NOMO-1 treated with dmso at 0.1 percent for 144 hours (cell line): ENCODE results near the gene ALDOB.

Experiments
- DNase-seq: peaks from one replicate; lab custom pipeline; 2025; ENCODE audit not compliant: unreplicated experiment; lab: John Stamatoyannopoulos, UW

Gene ALDOB

DNA sequence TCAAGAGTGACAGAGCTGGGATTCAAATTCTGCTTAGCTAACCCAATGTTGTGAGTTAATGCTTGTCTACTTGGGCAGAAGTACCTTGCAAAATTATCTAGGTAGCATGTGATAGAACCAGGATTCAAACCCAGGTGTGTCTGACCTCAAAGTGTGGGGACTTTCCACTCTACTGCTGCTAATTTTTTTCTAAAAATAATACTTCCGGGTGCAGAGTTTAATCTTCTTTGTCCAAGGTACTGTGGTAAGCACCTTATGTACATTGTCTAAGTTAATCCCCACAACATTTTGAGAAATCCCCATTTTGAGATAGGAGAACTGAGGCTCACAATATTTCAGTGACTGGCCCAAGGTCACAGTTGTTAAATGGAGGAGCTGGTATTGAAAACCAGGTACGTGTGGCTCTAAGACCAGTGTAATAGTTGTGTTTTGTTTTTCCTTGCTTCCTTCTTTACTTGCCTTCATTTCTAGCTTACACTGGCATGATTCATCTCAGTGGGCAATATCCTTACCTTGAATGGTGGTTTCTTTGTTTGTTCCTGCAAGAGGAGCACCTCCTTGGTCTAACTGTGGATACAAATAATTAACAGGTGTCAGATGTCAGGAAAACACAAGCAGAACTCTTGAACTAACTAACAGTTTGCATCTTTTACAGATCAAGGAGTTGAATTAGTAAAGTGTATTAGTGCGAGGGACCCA, 7.5 kb downstream of the ALDOB start:
- DNase-seq, result no peak

DNA sequence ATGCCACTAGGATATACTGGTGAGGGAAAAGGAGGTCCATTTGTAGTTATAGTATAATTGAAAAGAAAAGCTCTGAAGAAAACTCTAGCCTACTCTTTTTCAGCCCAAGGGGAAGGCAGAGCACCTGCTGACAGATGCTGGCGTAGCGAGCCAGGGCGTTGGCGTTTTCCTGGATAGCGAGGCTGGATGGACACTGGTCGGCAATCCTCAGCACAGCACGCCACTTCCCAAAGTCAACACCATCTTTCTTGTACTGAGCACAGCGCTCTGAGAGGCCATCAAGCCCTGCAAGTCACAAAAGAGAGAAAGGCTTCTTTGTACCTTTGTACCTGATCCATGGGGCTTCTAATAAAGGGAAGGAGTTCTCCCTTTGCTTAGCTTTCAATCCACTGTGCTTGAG, 8.2 kb downstream of the ALDOB start:
- no peak for DNase-seq

DNA sequence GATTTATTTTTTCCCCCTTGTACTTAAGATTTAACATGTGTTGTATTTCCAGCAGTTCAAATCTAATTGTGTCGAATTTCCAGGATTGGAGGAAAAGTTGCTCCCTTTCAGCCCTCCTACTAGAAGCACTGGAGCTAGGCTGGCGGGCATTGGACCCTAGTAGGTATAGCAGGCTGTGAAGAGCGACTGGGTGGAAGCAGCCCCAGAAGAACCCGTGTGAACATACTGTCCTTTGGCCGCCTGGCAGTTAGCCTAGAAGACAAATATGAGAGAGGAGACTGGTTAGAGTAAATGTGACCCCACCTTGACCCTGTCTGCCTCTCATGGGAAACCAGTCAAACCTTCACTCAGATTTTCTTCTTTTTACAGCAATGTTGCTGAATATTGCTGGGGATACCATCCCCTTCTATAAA, 13.9 kb downstream of the ALDOB start:
- no peak for DNase-seq

DNA sequence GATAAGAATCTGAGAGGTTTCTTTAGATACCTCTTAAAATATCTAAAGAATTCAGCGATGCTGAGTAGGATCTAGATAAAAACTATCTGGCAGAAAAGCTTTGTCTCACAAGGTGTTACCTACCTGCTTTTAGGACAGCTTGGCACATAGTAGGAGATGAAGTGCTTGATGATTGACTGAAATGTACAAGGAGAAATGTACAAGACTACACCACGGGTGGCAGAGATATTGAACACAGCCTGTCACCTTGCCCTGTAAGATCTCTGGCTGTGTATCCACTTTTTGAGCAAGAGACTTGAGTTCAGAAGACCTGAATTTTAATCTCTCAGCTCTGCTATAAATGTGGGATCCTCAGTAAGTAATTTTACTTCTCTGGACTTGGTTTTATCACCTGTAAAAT, 15.7 kb downstream of the ALDOB start:
- no peak for DNase-seq

DNA sequence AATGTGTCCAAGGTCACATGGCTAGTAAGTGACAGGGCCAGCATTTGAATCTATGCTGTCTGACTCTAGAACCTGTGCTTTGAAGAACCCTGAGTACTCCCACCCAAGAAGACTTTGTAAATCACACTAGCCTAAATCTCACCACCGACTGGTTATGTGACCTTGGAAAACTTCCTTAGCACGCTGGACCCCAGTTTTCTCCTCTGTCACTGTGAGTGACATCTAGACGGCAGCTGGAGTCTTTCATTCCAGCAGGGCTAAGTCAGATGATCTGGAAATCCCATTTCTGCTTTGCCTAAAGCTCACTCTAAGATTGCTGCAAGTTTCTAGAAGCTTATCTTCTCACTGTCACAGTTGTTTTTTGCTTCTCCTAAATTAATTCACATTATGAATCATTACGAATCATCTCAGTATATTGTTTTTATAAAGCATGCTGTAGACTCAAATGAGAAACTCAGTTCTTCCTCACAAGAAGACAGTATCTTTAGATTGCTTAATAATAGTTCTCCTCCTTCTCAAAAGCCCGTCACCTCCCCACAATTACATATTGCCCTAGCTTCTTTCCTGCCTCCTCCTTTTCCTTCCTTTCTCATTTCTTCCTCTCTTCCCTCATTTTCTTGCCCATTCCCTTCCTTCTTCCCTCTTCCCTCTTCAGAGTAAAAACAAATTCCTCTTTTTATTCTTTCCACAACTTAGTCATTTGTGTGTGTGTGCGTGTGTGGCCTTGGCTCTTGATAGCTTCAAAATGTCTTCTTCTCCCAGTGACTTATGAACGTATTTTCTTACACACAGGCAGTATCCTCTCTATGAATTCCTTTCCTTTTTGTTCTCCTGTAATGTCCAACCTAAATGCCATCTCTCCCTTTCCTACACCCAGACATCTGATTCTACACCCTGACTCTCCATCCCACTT, 16.8 kb downstream of the ALDOB start:
- DNase-seq, result no peak

DNA sequence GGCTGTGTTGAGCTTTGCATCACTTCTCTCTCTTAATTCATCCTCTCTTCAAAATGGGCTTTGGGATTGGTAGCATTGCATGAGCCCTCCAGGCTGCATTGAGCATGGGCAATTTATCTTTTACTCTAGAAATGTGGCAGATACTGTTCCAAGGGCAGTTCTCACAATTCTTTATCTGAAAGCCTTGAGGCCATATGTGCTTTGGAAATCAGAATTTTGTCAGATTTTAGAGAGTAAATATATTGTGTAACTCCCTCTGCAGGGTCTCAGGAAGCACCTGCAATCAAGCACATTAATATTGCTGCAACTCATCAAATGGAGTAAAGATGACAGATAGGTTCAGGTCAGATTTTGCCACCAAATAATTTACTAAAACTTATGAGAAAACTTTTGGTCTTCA, 17.6 kb downstream of the ALDOB start:
- no peak for DNase-seq

DNA sequence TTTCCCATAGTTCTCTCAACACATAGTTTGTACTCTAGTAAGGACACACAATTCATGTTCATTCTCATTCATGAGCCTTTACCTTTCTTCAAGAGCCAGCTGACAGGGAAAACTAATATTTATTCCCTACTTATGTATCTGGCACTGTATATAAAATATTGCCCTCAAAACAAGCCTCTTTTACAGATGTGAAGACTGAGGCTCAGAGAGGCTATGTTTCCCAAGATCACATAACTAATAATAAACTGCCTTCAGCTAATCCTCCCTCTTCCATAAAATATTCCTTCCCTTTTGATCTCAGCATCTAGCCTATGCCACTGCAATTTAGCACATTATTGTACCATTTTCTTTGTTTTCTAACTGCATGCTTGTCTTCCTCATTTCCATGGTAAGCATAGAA, 18.2 kb downstream of the ALDOB start:
- DNase-seq, result no peak

DNA sequence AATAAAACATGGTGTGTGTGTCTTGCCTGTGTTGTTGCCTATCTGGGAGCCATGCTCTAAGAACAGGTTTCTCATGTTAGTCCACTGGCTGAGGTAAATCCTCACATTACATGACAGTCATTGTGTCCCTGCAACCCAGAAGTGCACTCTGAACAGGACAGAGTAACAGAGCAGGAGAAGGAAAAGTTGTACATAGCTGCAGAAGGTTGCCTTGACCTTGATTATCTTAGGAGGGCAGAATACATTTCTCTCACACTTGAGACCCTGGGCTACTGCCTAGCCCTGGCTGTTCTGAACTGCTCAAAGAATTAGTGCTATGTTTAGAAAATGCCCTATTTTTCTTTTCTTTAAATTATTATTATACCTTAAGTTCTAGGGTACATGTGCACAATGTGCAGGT, 20.0 kb downstream of the ALDOB start:
- no peak for DNase-seq

DNA sequence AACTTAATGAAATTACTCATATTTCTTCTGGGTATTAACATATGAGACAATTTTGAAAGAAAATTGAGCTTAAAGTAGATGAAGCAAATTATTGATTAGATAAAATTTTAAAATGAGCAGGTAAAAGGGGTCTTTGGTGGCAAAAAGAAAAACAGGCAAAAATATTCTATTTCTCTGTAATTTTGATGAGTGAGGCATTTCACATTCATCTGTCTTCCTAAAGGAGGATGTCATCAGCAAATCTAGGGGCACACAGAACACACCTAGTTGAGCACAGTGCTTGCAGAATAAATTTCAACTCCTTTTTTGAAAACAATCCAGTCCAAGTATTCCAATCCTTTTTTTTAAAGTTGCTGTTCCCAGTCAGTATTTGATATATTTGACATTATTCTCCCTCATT, 20.7 kb downstream of the ALDOB start:
- no peak for DNase-seq

DNA sequence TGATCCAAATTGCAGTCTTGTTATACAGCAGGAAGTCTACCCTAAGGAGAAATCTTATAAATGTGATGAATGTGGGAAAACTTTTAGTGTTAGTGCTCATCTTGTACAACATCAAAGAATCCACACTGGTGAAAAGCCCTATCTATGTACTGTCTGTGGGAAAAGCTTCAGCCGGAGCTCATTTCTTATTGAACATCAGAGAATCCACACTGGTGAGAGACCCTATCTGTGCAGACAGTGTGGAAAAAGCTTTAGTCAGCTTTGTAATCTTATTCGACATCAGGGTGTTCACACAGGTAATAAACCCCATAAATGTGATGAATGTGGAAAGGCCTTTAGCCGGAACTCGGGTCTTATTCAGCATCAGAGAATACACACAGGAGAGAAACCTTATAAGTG, 26.5 kb downstream of the ALDOB start:
- DNase-seq, result no peak

DNA sequence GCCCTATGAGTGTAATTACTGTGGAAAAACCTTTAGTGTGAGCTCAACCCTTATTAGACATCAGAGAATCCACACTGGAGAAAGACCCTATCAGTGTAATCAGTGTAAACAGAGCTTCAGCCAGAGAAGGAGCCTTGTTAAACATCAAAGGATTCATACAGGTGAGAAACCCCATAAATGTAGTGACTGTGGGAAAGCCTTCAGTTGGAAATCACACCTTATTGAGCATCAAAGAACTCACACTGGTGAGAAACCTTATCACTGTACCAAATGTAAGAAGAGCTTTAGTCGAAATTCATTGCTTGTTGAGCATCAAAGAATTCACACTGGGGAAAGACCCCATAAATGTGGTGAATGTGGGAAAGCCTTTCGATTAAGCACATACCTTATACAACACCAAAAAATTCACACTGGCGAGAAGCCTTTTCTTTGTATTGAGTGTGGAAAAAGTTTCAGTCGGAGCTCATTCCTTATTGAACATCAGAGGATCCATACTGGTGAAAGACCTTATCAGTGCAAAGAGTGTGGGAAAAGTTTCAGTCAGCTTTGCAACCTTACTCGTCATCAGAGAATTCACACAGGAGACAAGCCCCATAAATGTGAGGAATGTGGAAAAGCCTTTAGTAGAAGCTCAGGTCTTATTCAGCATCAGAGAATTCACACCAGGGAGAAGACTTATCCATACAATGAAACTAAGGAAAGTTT, 27.0 kb downstream of the ALDOB start:
- DNase-seq, result no peak

DNA sequence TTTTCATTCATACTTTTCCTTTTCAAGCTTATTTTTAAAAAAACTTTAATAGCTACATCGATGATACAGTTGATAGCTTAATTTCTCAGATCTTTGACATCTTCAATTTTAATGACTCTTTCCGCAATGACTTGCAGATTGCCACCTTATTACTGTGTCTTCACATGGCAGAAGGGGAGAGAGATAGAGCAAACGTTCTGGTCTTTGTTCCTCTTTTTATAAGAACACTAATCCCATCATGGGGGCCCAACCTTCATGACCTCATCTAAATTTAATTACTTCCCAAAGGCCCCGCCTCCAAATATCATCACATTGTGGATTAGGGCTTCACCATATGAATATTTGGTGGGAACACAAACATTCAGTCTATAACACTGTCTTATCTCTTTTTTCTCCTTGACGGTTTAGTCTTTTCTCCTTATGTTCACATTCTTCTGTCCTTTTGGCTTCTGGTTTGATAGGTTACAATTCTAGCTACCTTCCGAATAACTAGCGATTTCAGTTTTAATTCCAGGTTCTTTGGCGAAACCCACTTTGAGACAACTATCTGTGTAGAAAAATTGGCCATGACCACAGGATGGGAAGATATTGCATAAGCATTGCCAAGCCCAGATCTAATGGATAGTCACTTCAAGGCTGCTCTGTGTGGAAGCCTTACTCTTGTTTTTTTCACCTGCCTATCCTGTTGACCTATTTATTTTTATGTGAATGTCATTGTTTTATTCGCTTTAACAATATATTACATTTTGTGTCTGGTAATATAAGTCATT, 31.9 kb downstream of the ALDOB start:
- DNase-seq, result no peak

DNA sequence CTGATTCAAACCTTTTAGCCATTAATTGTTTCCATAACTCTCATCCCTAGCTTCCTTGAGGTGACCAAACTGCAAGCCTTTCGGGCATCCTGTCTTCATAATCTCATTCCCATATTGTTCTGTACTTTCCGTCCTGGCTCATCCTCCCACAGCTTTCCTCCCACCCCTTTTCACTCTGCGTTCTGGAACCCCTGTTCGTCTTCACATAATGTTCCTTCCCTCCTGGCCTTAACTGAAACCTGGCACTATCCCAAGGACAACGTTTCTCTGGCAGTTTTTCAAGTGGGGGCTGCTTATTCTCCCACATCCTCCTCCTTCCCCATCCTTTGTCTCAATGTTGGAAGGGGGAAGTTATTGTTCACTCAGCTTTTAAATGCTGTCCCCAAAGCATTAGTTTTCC, 35.5 kb downstream of the ALDOB start:
- no peak for DNase-seq

DNA sequence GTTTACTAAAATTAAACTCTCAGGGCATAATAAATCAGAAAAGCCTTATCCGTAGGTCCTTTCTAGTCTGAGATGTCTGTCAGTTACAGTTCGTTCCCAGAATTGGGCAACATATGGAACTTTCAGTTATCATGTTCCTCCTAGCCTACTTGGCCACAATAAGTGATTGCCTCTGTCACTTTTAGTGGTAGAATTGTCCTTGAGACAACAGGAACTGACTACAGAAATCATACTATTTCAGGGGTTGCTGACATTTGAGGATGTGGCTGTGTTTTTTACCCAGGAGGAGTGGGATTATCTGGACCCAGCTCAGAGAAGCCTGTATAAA, 36.0 kb downstream of the ALDOB start:
- DNase-seq, result no peak

DNA sequence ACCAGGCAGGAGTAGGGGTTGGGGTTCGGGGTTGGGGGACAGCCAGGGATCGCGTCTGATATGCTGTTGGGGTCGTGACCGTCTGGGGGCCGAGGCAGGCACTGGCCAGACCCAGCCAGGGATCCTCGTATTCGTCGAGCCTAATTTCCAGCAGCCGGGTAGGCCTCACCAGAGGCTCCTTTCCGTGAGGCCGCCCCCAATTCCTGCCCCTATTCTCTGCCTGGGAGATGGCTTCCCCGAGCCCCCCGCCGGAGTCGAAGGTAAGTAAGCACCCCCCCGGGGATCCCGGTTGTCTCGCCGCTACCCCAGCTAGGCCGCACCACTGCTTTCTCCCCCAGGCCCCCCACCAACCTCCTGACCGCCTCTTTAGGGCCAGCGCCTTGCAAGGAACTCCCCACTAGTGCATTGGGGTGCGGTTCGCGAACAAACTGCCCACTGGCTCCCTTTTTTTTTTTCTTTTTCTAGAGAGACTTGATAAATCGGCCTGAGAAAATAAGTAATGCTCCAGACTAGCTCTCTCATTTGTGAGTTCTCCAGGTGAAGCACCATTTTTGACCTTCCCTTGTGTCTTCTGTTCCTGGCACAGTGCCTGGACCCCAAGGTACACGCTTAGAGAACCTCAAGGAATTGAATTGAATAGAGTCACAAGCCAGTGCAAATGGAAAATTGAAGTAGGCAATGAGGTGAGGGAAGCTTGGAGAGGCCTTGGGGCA, 36.5 kb downstream of the ALDOB start:
- no peak for DNase-seq

DNA sequence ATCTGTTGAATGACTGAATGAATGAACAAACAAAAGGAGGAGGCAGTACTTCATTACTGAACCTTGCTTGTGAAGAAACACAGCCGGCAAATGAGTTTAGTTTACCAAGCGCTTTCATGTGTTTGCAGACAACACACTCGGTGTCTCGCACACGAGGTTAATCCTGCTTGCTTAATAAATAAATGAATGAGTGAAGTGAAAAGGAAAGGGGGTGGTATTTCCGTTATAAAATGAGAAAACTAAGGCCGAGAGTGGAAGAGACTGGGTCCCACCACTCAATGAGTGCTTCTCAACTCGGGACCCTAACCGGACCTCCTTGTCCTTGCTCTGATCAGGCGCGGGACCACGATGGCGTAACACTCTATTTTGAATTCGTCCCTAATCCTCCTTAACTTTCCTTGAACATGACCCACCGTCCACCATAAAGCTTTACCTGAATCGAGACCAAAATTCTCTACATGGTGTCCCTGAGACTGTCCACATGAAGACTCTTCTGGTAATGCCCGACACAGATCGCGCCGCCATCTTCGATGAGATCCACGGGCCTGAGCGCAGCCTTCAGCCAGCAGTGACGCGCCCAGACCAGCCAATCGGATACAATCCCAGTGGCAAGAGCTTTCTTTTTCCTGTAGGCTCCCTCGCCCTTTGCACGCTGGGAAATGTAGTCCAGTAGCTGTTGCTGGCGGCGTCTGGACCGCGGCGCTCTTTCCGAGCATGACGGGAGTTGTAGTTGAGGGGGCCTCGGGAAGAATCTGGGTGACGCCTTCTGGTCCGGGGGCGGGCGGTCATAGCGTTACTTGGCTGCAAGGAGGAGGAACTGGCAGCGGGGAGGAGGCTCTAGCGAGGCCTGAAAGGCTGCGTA, 37.3 kb downstream of the ALDOB start, which contains the start of the genes MRPL50 and ZNF189:
TSS of gene MRPL50 (minus strand) at position 551 of the 862 bp plus-strand sequence. CDS start at position 525, 26 bp downstream.
TSS of gene ZNF189 (plus strand) at position 784 of the 862 bp plus-strand sequence. CDS start 306 bp downstream, outside the sequence.
- DNase-seq, result peak; percentile 99

DNA sequence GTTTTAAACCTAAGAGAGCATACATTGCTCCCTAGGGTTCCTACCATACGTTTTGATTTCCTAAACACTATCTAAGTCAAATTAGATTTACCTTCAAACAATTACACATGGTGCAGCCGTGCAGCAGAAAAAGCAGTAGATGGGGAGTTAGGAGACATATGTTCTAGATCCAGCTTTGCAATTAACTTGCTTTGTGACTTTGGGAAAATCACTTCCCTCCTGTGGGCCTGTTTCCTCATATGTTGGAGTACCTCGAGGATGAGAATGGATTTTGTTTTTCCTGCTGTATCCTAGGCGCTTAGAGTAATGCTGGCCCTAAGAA, 37.9 kb downstream of the ALDOB start:
- no peak for DNase-seq

DNA sequence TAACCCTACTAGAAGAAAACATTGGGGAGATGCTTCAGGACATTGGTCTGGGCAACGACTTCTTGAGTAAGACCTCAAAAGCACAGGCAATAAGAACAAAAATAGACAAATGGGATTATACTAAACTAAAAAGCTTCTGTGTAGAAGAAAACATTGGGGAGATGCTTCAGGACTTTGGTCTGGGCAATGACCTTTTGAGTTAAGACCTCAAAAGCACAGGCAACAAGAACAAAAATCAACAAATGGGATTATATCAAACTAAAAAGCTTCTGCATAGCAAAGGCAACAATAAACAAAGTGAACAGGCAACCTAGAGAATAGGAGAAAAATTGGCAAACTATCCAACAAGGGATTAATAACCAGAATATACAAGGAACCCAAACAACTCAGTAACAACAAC, 40.9 kb downstream of the ALDOB start:
- no peak for DNase-seq

DNA sequence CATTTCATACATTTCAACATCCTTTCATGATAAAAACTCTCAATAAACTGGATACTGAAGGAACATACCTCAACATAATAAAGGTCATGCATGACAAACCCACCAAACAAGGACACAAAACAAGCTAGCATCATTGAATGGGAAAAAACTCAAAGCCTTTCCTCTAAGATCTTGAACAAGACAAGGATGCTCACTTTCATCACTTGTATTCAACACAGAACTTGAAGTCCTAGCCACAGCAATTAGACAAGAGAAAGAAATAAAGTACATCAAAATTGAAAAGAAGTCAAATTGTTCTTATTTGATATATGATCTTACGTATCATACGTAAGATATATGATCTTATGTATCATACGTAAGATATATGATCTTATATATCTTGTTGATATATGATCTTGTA, 42.4 kb downstream of the ALDOB start:
- no peak for DNase-seq
